Nucleus accumbens (tissue), 56 donors: ENCODE results near the gene FOXI2.

Experiments
- DNase-seq, 56 donors: peaks; one replicate each; lab custom pipeline; 2025; lab: John Stamatoyannopoulos, UW

Gene FOXI2

GRCh38 chr10:127736915-127737562 is at the start of gene FOXI2:
FOXI2 (plus strand) TSS chr10:127737185; CDS start chr10:127737274, 89 bp downstream.
- no peak for DNase-seq

GRCh38 chr10:127687548-127687947 is 49.4 kb upstream of the FOXI2 start:
- DNase-seq = no peak

- no peak for DNase-seq
These were observed 46.7 kb upstream of the FOXI2 start for GRCh38 chr10:127690176-127690835.

GRCh38 chr10:127694580-127695193 is 42.3 kb upstream of the FOXI2 start:
- peak in 3 of 56 donors; percentile 2 to 6 (median 3) for DNase-seq

GRCh38 chr10:127695431-127695830 is 41.6 kb upstream of the FOXI2 start:
- no peak for DNase-seq

GRCh38 chr10:127698886-127699285 is 38.1 kb upstream of the FOXI2 start:
- DNase-seq = no peak

GRCh38 chr10:127699311-127699710 is 37.7 kb upstream of the FOXI2 start:
- no peak for DNase-seq

GRCh38 chr10:127702271-127702670 is 34.7 kb upstream of the FOXI2 start:
- DNase-seq = no peak

GRCh38 chr10:127715249-127715648 is 21.7 kb upstream of the FOXI2 start:
- no peak for DNase-seq

- DNase-seq = no peak
These were observed 21.1 kb upstream of the FOXI2 start for GRCh38 chr10:127715782-127716378.

GRCh38 chr10:127720142-127720541 is 16.8 kb upstream of the FOXI2 start:
- DNase-seq = no peak

GRCh38 chr10:127720903-127721302 is 16.1 kb upstream of the FOXI2 start:
- no peak for DNase-seq

GRCh38 chr10:127734753-127735152 is 2.2 kb upstream of the FOXI2 start:
- DNase-seq = no peak

GRCh38 chr10:127735156-127735555 is 1.8 kb upstream of the FOXI2 start:
- no peak for DNase-seq

GRCh38 chr10:127735723-127736221 is 1.2 kb upstream of the FOXI2 start:
- DNase-seq = no peak

- DNase-seq = no peak
These were observed 617 bp upstream of the FOXI2 start for GRCh38 chr10:127736222-127736914.

- no peak for DNase-seq
These were observed 852 bp downstream of the FOXI2 start for GRCh38 chr10:127737563-127738511.

- no peak for DNase-seq
These were observed 1.8 kb downstream of the FOXI2 start for GRCh38 chr10:127738512-127739424.
